ENCODE data around the gene COL17A1. TPM values are rescaled to one million over a fixed set of nuclear protein-coding genes. Genes with fewer than 3 reads are reported as not detected.

The COL17A1 gene
- total RNA-seq, 3 donors from 2014 or later (not counting 1 experiment from before 2014, with no cell fraction given) = not detected

DNA sequence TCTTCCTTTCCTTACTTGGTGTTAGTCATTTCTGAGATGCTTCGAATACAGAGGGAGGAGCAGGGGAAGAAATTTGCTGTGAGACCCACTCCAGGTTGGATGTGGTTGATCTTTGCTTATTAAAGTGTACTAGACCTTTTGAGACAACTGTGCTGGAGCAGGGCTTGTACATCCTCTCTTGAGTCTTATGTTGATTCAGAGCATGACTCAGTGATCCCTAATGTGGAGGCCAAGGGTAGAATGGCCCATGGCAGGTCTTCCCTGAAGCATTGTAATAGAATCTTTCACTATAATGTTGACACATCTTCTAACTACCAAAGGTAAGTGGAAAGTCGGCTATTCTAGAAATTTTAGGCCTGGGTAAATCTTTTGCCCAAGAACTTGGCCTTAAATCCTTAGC, 19.2 kb upstream of the COL17A1 start:
- H3K4me3 ChIP-seq (ENCODE audit: low read length) = no peak overlapping the region
- no peak for DNase-seq
- H3K9me3 ChIP-seq (ENCODE audit: control insufficient read depth, insufficient read depth, low read length) = no peaks in the 10 kb centered on the region
- H3K4me1 ChIP-seq (ENCODE audit: control insufficient read depth, insufficient read depth, low read length) = no peaks in the 10 kb centered on the region
- Mint-ChIP-seq H3K36me3 (no peaks in the 10 kb centered on the region), H3K9me3 (no peaks in the 10 kb centered on the region), H3K4me1 (no peaks in the 10 kb centered on the region), H3K27me3 (ENCODE audit: low read depth in 2 of 2) (peaks cover 9 to 11% of the 10 kb centered on the region in 2 donors), H3K27ac (no peak overlapping the region), H3K4me3 (no peak overlapping the region)
- no peak overlapping the region for H3K27ac ChIP-seq (ENCODE audit: low read length)
- peaks cover 2% of the 10 kb centered on the region for H3K27me3 ChIP-seq (ENCODE audit: control insufficient read depth, insufficient read depth, low read length)
- TF ChIP-seq, protein P1, sequence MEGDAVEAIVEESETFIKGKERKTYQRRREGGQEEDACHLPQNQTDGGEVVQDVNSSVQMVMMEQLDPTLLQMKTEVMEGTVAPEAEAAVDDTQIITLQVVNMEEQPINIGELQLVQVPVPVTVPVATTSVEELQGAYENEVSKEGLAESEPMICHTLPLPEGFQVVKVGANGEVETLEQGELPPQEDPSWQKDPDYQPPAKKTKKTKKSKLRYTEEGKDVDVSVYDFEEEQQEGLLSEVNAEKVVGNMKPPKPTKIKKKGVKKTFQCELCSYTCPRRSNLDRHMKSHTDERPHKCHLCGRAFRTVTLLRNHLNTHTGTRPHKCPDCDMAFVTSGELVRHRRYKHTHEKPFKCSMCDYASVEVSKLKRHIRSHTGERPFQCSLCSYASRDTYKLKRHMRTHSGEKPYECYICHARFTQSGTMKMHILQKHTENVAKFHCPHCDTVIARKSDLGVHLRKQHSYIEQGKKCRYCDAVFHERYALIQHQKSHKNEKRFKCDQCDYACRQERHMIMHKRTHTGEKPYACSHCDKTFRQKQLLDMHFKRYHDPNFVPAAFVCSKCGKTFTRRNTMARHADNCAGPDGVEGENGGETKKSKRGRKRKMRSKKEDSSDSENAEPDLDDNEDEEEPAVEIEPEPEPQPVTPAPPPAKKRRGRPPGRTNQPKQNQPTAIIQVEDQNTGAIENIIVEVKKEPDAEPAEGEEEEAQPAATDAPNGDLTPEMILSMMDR (IDR thresholded peaks at IDR 0.05) = no peak
- H3K36me3 ChIP-seq (ENCODE audit: control insufficient read depth, insufficient read depth, low read length) = no peaks in the 10 kb centered on the region
- intact Hi-C loops (cut with micrococcal nuclease) = no loop called here
- 94% methylated on average over 2 of the region's 2 CpGs for WGBS (ENCODE audit: insufficient coverage)
- no peak for ATAC-seq

DNA sequence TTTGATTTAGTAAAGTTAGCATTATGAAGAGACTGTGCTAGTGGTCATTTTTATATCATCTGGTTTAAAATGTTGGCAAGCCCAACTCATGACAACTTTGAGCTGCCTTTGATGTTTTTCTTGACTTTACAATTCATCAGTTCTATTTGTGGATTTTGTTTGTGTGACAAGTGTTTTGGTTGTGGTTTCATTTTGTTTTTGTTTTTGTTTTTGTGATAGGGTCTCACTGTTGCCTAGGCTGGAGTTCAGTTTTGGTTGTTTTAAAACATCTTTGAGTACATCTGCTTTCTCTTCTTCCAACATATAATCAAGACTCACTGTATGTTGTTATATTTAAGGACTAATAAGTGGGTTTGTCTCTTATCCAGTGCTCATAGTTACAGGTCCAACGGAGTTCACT, 18.7 kb upstream of the COL17A1 start:
- H3K4me3 ChIP-seq (ENCODE audit: low read length) = no peak overlapping the region
- ATAC-seq (no peak), DNase-seq (no peak)
- no peak overlapping the region for H3K27ac ChIP-seq (ENCODE audit: low read length)
- H3K36me3 ChIP-seq (ENCODE audit: control insufficient read depth, insufficient read depth, low read length) = no peaks in the 10 kb centered on the region
- no peaks in the 10 kb centered on the region for H3K9me3 Mint-ChIP-seq
- H3K36me3 Mint-ChIP-seq = no peaks in the 10 kb centered on the region
- no peak overlapping the region for H3K4me3 Mint-ChIP-seq
- no peaks in the 10 kb centered on the region for H3K4me1 ChIP-seq (ENCODE audit: control insufficient read depth, insufficient read depth, low read length)
- 0% methylated on average over 1 of the region's 1 CpG for WGBS (ENCODE audit: insufficient coverage)
- peaks cover 6 to 9% of the 10 kb centered on the region in 2 donors for H3K27me3 Mint-ChIP-seq (ENCODE audit: low read depth in 2 of 2)
- H3K9me3 ChIP-seq (ENCODE audit: control insufficient read depth, insufficient read depth, low read length) = no peaks in the 10 kb centered on the region
- H3K4me1 Mint-ChIP-seq = no peaks in the 10 kb centered on the region
- no peaks in the 10 kb centered on the region for H3K27me3 ChIP-seq (ENCODE audit: control insufficient read depth, insufficient read depth, low read length)
- no peak overlapping the region for H3K27ac Mint-ChIP-seq
- TF ChIP-seq, protein P1 (IDR thresholded peaks at IDR 0.05) = no peak
- intact Hi-C loops (cut with micrococcal nuclease) = no loop called here

DNA sequence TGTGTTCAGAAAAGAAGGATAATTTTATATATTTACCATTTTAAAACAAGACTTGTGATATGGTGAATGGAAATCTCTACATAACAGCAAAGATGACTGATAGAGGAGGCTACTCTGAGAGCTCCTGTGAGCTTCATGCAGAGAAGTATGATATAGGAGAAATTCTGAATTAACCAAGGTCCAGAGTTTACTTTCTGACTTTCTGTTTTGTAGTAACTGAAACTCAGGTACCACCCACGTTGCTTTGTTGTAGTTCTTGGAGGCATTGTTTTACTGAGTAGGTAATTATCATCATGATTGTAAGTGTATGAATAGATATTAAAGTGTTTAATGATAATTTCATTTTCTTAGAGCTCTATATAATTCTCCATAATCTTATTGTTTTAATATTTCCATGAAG, 18.3 kb upstream of the COL17A1 start:
- WGBS (ENCODE audit: insufficient coverage) = 89% methylated on average over 1 of the region's 1 CpG
- no peaks in the 10 kb centered on the region for H3K36me3 Mint-ChIP-seq
- Histone ChIP-seq H3K27ac (ENCODE audit: low read length) (no peak overlapping the region), H3K9me3 (ENCODE audit: control insufficient read depth, insufficient read depth, low read length) (no peaks in the 10 kb centered on the region), H3K4me1 (ENCODE audit: control insufficient read depth, insufficient read depth, low read length) (no peaks in the 10 kb centered on the region), H3K36me3 (ENCODE audit: control insufficient read depth, insufficient read depth, low read length) (no peaks in the 10 kb centered on the region), H3K4me3 (ENCODE audit: low read length) (no peak overlapping the region), H3K27me3 (ENCODE audit: control insufficient read depth, insufficient read depth, low read length) (peaks cover under 1% of the 10 kb centered on the region)
- no peak overlapping the region for H3K27ac Mint-ChIP-seq
- no peak for ATAC-seq
- DNase-seq = no peak
- H3K9me3 Mint-ChIP-seq = no peaks in the 10 kb centered on the region
- no peak overlapping the region for H3K4me3 Mint-ChIP-seq
- H3K27me3 Mint-ChIP-seq (ENCODE audit: low read depth in 2 of 2) = peaks cover 9% of the 10 kb centered on the region in 2 donors
- TF ChIP-seq, protein P1 (IDR thresholded peaks at IDR 0.05) = no peak
- intact Hi-C loops (cut with micrococcal nuclease) = no loop called here
- no peaks in the 10 kb centered on the region for H3K4me1 Mint-ChIP-seq

DNA sequence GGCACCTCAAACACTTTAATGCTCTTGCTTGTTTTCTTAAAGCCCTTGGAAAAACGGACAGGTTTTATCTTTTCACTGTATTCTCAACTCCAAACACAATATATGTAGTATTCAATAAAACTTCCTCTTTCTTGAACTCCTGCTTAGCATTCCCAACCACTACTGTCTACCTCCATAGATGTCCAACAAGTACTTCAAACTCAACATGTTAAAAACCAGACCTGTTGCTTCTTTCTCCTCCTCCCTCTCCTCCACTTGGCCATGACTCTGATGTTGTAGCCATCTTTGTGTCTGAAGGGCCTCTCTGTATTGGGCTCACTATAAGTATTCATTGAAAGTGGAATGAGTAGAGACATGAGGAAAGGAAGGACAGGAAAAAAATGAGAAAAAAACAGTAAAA, 16.2 kb upstream of the COL17A1 start:
- H3K27ac Mint-ChIP-seq = no peak overlapping the region
- H3K4me1 ChIP-seq (ENCODE audit: control insufficient read depth, insufficient read depth, low read length) = no peaks in the 10 kb centered on the region
- no peaks in the 10 kb centered on the region for H3K4me1 Mint-ChIP-seq
- no peak overlapping the region for H3K4me3 ChIP-seq (ENCODE audit: low read length)
- no peak for DNase-seq
- no peaks in the 10 kb centered on the region for H3K36me3 Mint-ChIP-seq
- H3K9me3 ChIP-seq (ENCODE audit: control insufficient read depth, insufficient read depth, low read length) = peaks cover 2% of the 10 kb centered on the region
- intact Hi-C loops (cut with micrococcal nuclease) = no loop called here
- H3K36me3 ChIP-seq (ENCODE audit: control insufficient read depth, insufficient read depth, low read length) = no peaks in the 10 kb centered on the region
- no peak for ATAC-seq
- no peak overlapping the region for H3K4me3 Mint-ChIP-seq
- H3K27me3 Mint-ChIP-seq (ENCODE audit: low read depth in 2 of 2) = peaks cover 9 to 23% of the 10 kb centered on the region in 2 donors
- WGBS (ENCODE audit: insufficient coverage) = 93% methylated on average over 1 of the region's 1 CpG
- H3K27me3 ChIP-seq (ENCODE audit: control insufficient read depth, insufficient read depth, low read length) = peaks cover 9% of the 10 kb centered on the region
- TF ChIP-seq, protein P1 (IDR thresholded peaks at IDR 0.05) = no peak
- H3K9me3 Mint-ChIP-seq = no peaks in the 10 kb centered on the region
- no peak overlapping the region for H3K27ac ChIP-seq (ENCODE audit: low read length)

All from natural killer cell (primary cell).